ENCODE data around the gene ITFG1.

Gene ITFG1

DNA sequence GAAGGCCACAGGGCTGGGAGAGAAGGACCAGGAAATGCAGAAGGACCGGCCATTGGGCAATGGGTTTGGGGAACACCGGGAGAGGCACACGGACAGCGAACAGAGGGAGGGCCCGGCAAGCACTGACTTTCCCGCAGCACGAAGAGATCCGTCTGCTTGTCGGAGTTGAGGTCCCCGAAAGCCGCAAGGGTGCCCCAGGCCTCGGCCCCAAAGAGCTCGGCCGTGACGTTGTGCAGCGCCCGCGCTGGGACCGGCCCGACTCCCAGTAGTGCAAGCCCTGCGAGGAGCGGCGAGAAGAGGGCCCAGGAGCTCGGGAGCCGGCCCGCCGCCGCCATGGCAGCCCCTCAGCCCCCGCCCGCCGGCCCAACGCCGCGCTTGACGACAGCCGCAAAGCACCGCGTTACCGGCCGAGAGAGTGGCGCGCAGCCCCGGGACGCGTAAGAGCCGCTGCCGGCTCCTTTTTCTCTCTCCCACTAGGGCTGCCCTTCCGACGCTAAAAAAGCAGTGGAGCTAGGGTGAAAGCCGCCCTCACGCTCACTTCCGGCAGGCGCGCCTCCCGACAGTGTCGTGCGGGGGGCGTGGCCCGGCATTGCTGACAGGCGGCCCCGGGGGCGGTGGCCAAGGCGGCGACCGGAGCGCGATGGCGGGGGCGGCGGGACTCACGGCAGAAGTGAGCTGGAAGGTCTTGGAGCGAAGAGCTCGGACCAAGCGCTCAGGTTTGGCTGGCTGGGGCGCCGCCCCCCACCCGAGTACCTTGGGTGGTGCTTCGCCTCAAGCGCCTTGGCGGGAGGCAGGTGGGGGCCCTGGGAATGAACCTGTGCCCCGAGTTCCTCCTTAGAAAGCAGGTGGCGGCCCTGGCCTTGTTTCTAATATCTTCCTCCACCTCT is at the start of gene ITFG1, which contains the start of gene PHKB:
Gene ITFG1 (minus strand): TSS at position 353 of the 887 bp plus-strand sequence. CDS start 18 bp downstream, at position 335.
Gene PHKB (plus strand): TSS at position 621 of the 887 bp plus-strand sequence. CDS start 20 bp downstream, at position 641.
- DNase-seq = peak; percentile 95 to 96

DNA sequence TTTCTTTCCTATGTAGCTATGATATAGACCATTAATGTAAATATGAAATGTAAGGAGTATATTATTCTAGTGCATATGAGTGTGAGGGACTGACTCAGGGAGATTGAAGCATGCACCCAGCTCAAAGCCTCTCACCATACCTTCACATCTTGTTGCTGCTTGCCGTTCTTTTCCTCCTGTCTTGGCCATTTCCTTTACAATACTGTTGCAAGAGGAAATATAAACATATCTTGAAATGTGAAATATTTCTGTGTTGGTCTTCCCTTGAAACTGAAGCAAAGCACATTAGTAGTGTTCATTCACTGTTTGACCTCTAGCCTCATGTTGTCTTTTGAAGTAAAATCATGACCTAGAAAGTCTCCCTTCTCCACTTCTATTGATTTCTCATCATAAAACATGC is 46.8 kb upstream of the ITFG1 start:
- DNase-seq = no peak

DNA sequence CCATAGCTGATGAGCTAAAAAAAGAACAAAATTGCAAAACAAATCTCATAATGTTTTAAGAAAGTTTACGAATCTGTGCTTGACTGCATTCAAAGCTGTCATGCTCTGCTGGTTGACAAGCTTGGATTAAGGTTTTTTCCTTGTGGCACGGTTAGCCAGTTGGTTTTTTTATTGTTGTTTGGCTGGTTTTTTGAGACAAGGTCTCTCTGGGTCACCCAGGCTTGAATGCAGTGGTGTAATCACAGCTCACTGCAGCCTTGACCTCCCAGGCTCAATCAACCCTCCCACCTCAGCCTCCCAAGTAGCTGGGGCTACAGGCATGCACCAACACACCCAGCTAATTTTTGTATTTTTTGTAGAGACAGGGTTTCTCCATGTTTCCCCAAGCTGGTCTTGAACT is 45.9 kb upstream of the ITFG1 start:
- no peak for DNase-seq

DNA sequence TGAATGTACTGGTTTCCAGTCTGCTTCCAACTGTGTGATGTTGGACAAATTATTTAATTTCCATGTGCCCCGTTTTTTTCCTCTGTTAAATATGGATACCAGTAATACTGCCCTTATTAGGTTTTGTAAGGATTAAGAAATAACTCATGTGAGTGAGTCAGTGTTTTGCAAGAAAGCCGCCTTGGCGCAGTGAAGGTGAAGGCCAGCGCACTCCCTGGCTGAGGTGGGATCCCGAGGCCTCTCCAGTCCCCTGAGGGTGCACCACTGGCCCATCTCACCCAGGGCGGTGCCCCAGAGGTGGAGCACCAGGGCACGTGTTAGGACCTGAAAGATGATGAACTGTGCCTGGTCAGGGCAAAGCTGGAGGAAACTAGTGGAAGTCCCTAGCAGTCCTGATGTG is 43.7 kb upstream of the ITFG1 start:
- no peak for DNase-seq

- no peak for DNase-seq
These were observed 43.1 kb upstream of the ITFG1 start for GRCh38 chr16:47503936-47504335.

GRCh38 chr16:47499700-47500264 is 38.9 kb upstream of the ITFG1 start:
- DNase-seq = no peak

DNA sequence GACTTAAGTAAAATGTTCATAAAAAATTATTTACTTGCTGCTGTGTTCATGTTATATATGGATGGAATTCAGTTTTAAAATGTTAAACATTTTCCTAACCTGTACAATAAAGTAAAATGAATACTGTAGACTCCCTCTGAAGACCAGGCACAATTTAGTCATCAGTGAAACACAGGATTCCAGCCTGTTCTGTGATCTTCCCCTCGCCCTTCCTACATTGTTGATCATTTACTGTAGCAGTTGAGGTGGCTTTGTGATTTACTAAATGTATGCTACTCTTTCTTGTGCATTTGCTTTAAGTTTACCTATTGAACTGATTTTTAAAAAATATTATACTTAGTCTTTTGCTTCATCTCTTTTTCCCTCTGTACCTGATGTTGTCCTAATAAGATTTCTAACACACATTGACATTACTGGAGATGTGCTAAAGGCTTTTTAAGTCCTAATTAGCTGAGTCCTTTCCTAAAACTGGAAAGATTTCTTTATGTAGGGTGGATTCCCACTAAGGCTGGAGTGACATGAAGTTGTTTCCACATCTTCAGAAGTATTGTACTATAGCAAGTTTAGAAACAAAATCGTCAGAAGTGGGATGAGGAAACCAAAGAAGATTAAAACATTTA is 38.3 kb upstream of the ITFG1 start:
- no peak for DNase-seq

DNA sequence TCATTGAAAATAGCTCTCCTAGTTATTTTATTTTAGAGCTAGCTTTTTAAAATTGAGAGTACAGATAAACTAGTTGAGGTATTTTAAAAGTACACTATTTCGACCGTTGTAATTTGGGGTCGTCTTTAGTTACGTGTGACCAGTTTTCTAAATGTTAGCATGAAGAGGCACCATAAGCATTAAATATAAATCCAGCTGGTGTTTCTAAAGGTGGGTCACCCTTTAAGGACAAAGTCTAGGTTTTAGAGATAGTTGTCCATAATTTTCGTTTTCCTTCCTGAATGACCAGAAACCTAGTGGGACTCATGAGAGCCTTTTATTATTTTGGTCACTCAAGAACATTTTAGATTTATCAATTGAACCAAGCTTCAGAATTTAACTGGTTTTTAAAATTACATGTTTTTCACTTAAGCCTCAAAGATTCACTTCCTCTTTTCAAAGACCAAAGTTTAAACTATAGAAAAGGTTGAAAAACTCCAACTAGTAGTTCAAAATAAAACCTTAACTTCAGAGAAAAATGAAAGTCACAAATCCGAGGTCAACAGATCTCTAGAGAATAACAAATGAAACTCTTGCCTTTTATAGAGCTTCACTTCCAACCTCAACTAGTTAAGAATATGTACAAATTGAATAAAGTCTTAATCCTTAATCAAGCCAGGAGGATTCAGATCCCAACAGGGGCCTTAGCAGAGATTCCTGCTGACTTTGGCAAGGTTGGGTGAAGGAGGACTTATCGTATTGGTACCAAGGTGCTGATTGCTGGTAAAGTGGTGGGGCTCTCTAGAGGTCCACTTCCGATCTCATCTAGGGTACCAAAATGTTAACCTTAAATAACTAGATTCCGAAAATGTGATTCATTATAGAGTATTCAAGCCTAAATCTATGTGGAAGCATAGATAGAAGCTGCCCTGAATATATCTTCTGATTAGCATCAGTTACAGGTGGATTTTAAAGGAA is 32.8 kb upstream of the ITFG1 start:
- DNase-seq = no peak

GRCh38 chr16:47492428-47493377 is 31.8 kb upstream of the ITFG1 start:
- DNase-seq = no peak

DNA sequence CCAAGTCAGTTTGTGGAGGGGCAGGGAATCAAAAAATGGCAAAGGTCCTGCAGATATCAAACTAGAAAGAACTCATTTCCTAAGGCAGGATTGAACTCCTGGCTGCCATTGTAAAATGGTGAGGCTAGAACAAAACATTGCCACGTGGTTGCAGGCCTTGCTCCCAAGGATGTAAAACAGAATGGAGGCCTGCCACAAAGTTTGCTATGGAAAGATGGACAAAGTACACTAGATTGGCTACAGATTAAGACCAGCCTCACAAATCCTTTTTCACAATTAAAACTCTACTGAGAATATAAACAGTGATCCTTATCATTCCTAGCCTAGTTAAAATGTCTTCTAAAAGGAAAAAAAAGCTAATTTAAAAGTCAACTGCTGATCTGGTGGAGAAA is 31.2 kb upstream of the ITFG1 start:
- no peak for DNase-seq

DNA sequence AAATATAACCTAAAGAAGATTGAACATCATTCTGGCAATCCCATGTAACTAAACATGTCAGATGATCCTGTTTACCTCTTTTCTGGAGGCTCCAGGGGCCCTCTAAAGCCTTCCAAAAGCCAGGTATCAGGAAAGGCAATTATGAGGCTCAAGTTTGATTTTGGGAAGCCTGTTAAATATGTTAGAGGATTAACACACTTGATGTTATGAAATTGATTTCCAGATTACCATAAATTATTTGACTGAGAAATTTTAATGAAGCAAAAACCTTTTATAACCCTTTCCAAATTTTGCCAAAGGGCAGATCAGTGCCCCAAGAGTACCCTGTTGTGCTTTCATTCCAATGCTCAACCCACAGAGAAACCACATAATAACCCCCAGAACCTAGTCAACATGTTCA is 29.6 kb upstream of the ITFG1 start:
- DNase-seq = no peak

DNA sequence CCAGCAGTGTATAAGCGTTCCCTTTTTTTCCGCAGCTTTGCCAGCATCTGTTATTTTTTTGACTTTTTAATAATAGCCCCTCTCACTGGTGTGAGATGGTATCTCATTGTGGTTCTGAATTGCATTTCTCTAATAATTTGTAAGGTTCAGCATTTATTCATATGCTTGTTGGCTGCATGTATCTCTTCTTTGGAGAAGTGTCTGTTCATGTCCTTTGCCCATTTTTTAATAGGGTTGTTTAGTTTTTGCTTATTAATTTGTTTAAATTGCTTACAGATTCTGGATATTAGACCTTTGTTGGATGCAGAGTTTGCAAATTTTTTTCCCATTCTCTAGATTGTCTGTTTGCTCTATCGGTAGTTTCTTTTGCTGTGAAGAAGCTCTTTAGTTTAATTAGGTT is 27.2 kb upstream of the ITFG1 start:
- DNase-seq = no peak

- DNase-seq = no peak
These were observed 26.0 kb upstream of the ITFG1 start for GRCh38 chr16:47486856-47487255.

- no peak for DNase-seq
These were observed 22.8 kb upstream of the ITFG1 start for GRCh38 chr16:47483616-47484015.

GRCh38 chr16:47481698-47482374 is 21.0 kb upstream of the ITFG1 start:
- DNase-seq = no peak

- no peak for DNase-seq
These were observed 19.5 kb upstream of the ITFG1 start for GRCh38 chr16:47480410-47480809.

GRCh38 chr16:47477679-47478078 is 16.8 kb upstream of the ITFG1 start:
- no peak for DNase-seq

DNA sequence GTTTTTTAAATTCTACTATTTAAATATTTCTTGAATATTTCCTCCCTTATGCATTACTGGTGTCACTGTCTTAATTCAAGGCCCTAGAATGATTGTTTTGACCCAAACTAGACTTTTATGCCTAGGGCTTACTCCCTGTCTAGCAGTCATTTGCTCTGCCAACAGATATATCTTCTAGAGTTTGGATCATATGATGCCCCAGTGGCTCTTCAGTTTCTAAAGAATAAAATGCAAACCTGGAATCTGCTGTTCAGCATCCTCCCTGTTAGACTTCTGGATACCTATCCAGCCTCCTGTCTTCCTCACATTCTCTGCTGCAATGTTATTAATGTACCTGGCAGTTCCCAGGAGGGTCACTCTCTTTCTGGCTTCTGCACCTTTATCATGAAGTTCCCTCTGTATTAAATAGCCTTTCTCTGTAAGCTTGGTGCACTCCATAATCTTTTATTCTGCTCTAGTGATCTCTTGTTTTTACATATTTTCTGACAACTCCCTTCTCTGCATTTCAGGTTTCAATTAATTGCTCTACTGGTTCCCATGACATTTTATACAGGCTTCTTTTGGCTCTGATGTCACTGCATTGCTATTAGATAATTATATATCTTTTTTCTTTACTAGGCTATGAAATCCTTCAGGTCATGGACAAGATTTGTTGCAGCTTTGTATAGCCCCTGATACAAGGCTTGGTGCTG is 15.9 kb upstream of the ITFG1 start:
- DNase-seq = no peak

- DNase-seq = no peak
These were observed 14.9 kb upstream of the ITFG1 start for GRCh38 chr16:47475786-47476185.

DNA sequence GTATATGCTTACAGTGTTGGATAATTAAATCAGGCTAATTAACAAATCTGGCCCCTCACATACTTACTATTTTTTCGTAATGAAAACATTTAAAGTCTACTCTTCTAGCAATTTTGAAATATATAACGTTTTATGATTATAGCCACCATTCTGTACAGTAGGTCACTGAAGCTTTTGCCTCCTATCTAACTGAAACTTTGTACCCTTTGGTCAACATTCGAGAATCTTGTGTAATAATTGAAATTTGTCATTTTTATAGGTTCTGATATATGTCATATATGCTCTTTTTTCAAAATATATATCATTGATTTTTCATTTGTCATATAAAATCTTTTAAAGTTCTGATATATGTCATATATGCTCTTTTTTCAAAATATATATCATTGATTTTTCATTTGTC is 12.9 kb upstream of the ITFG1 start:
- DNase-seq = no peak
